ENCODE measurements around the gene TMEM267. TPM values are rescaled to one million over a fixed set of nuclear protein-coding genes. Genes with fewer than 3 reads are reported as not detected.
"Not testable (repeated sequence)": the region's sequence is repeated elsewhere in the genome, so short reads cannot be mapped to it uniquely, and the experiment has no call there.

The TMEM267 gene
- total RNA-seq, 1 donor from 2014 or later = 12.2 TPM

DNA sequence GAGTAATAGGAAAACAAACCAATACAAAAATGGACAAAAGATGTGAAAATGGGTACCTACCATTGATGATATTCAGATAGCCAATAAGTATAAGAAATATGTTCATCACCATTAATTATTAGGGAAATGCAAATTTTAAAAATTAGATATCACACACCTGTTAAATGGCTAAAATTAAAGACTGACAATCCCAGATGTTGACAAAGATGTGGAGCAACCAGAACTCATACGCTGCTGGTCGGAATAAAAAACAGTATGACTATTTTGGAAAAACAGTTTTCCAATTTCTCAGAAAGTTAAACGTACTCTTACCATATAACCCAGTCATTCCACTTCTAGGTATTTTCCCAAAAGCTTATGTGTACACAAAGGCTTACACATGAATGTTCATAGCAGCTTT lies 27.1 kb downstream of the TMEM267 start:
- no peak for DNase-seq

GRCh38 chr5:43441575-43441974 lies 42.1 kb downstream of the TMEM267 start:
- not testable (repeated sequence) for DNase-seq

- DNase-seq = no peak
Observed at GRCh38 chr5:43437062-43437660, 46.5 kb downstream of the TMEM267 start.

DNA sequence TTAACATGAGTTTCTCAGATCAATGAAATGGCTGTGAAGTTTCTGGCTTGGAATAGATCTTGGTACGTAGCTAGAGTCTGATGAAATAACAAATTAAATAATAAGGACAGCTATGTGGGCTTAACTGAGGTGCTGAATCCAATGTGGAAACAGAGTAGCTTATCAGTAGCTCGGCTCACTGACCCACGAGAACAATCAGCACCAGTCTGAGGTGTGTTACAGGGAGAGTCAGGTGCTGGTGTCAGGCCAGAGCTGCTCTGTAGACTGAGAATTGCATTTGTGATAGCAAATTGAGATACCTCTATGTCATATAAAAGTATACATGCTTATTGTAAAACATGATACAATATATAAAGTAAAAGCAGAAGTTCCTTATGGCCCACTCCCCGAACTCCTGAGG lies 50.3 kb downstream of the TMEM267 start:
- DNase-seq = no peak

DNA sequence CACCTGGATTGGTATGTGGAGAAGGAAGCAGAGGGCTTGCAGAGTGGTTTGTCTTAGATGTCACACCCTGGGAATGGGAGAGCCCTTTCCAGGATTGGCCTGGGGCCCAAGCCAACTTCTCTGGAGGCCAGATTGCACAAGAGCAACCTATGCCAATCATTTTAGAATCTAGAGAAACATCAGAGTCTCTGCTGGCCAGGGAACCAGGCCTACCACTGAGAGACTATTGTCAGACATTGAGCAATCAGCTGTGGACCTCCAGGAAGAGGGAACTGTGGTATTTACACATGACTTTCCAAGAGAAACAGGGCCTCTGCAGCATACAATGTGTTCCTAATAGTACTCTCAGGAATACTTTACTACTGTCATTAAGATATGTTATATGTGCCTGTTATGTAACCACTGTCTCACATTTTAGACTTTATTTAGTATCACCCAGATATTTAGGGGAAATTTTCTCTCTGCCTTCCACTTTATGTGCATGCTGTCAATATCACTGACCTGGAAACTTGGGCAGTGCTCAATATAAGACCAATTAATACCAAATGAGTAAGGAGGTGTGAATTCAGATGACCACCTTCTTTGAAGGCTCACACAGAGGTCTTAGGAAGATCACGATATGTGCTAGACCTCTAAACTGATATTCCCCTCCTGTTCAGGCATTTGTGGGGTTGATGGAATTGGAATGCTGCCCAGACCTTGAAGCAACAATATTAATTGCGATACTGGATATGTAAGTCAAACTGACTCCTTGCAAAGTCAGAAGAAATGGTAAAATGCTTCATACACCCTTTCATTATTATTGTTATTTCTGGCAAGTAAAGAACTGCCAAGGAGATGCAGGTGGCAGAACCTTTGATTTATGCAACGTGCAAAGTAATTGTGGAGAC lies 50.9 kb downstream of the TMEM267 start:
- DNase-seq = peak; percentile 5

- DNase-seq = no peak
Observed at GRCh38 chr5:43429706-43430105, 54.0 kb downstream of the TMEM267 start.

DNA sequence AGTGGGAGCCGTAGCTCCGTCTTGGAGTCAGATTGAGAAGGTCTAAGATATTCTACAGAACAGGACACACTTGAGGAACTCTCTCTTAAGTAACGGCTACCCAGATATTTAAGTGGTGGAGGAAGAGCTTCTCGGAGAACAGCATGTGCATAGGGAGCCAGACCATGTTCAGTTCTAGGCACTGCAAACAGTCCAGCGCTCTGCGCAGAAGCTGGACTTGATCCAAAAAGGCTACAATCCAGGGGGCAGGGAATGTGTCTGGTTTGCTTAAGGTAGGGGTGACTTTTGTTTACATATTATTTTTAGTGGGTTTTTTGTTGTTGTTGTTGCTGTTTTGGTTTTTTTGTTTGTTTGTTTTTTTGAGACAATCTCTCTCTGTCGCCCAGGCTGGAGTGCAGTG lies 54.6 kb downstream of the TMEM267 start:
- no peak for DNase-seq

DNA sequence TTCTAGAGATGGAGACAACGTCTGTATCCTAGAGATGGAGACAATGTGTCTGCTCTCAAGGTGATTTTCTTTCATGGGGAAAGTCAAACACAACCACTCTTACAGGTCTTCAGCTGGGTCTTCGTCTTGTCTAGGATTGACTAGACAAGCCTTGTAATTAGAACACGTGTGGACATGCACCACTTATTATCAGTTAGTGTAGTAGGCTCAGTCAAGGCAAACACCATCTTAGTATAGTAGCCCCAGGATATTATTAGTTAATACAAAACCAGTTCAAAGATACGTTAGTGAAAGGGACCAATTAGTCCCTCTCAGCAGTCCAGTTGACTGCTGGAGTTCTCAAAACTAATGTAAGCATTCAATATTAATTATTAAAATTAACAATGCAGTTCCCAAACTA lies 56.4 kb downstream of the TMEM267 start:
- DNase-seq = no peak

- DNase-seq = no peak
Observed at GRCh38 chr5:43425983-43426382, 57.7 kb downstream of the TMEM267 start.

DNA sequence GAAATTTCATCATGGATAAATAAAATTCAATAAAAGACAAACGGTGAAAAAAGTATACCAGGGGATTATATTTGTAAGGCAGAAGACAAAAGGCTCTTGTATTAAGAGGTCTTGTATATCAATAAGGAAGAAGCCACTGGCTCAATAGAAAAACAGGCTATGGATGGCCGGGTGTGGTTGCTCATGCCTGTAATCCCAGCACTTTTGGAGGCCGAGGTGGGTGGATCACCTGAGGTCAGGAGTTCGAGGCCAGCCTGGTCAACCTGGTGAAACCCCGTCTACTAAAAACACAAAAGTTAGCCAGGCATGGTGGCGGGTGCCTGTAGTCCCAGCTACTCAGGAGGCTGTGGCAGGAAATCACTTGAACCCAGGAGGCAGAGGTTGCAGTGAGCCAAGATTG lies 60.6 kb downstream of the TMEM267 start:
- not testable (repeated sequence) for DNase-seq

- peak; percentile 46 for DNase-seq
Observed at GRCh38 chr5:43422143-43422542, 61.5 kb downstream of the TMEM267 start.

GRCh38 chr5:43421450-43422133 lies 62.1 kb downstream of the TMEM267 start:
- DNase-seq = no peak

DNA sequence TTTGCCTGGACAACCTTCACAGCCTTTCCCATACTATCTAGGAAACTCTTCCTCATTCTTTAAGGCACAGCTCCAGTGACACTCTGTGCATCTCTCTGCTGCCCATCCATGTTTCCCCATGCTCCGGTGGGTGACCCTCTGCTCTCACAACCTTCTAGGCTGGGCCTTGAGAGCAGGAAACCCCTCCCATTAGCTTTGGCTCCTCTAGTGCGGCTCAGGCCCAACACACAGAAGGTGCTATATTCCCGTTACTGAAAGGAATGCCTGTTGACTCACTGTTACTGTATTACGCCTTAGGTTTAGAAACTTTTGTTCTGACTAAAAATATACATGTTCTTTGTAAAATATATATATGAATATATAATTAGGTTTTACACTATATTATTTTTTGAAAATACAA lies 63.4 kb downstream of the TMEM267 start:
- DNase-seq = no peak

GRCh38 chr5:43418561-43418960 lies 65.1 kb downstream of the TMEM267 start:
- DNase-seq = no peak

DNA sequence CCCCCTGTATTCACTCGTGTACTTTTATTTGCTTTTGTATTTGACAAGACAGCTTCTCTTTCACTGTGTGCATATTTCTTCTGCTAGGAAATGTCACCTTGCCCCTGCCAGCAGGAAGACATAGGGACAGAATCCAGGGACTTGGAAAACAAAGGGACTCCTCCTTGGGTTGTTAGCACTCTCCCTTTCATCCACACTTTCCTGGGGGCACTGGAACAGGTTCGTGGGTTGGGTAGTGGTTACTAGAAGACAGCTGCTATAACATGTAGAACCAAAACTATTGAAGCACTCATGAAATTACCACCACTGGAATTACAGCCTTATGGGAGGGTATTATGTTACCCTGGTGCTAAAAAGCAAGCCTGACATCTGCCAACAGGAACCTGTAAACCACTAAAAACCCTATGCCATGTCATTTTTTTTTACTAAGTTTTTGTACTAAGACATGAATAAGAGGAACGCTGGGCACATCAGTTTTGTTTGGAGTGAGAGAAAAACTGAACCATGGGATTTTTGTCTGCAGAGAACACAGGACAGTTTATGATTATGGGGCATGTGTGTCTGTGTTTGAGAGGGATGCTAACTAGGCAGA lies 66.8 kb downstream of the TMEM267 start:
- DNase-seq = no peak

DNA sequence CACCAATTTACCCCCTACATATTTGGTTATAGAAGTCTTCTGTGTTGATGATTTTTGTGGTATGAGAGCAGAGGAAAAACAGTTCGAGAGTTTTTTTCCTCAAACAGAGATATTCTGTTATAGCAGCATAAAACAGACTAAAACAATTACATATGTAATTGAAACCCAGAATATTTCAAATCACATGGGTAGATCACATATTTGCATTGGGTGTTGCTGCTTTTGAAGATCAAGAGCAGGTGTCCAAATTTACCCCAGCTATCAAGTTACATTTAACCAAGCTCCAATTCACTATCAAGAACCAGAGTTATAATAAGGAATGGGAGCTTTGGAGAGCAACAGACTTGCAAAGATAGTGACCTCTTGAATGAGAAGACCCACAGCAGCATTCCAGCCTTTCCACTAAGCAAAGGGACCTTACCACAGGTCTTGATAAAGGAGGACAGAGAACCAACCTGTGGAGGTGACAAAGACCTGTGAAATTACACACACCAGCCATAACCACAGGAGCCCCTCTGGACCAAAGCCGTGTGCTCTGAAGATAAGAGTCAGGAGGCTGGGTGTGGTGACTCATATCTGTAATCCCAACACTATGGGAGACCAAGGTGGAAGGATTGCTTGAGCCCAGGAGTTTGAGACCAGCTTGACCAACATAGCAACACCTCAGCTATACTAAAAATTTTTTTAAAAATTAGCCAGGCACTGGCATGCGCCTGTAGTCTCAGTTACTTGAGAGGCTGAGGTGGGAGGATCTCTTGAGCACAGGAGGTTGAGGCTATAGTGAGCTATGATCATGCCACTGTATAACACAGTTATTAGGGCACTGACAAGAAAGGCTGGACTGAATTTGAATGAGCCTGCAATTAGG lies 67.5 kb downstream of the TMEM267 start:
- DNase-seq = no peak

GRCh38 chr5:43413966-43414365 lies 69.7 kb downstream of the TMEM267 start:
- DNase-seq = no peak

GRCh38 chr5:43412644-43413043 lies 71.0 kb downstream of the TMEM267 start:
- no peak for DNase-seq

GRCh38 chr5:43412156-43412555 lies 71.5 kb downstream of the TMEM267 start, which contains the start of gene CCL28:
TSS of gene CCL28 (minus strand) at chr5:43412391. CDS start at chr5:43412316, 75 bp downstream.
- DNase-seq = no peak

DNA sequence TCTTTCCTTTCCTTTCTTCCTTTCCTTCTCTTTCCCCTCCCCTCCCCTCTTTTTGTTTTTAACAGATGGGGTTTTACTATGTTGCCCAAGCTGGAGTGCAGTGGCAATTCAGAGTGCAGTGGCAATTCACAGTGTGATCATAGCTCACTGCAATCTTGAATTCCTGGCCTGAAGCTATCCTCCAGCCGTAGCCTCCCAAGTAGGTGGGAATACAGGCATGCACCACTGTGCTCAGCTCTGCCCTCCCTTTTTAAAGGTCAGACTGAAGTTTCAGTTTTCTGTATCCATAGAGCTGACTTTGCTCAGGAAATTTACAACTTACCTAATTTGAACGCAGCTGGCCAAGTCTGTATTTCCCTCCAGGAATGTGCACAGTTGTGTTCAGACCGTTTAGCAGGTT lies 72.2 kb downstream of the TMEM267 start:
- DNase-seq = no peak

DNA sequence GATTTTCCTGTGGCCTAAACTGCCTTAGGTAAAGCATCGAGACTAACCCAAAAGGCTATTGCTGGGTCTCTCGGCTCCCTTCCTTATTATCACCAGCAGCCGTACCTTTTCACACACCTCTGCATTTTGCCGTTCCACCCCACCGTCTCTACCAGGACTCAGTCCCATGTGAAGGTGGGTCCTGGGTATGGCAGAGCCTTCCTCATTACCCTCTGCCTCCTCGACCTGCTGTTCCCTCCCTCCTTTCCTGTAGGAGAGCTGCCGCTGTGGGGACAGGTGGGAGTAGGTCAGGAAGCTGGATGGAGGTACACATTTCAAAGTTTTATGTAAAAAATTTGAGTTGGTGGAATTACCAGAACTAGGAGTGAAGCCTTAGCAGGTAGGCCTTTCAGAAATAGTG lies 73.3 kb downstream of the TMEM267 start:
- no peak for DNase-seq

DNA sequence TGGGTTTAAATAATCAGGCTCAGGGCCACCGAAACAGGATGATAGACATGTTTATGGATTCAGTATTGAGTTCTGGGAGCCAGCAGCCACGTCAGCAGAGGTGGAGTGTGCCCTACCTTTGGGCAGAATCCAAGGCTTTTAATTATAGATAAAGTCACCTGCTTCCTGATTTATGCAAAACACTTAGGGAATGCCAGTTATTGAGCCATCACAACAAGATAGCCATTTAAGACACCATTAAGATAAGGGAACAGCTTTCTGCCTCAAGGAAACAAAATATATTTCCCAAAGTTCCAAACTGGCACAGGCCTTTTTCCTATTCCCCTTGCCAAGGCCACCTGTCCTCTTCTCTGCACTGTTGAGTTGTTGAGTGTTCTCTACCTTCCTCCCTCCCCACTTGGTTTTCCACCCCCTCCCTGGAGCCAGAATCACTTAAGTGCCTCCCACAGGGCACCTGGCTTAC lies 73.8 kb downstream of the TMEM267 start:
- no peak for DNase-seq
